ENCODE results near the gene KLHL14.
"Not testable (repeated sequence)": the region's sequence is repeated elsewhere in the genome, so short reads cannot be mapped to it uniquely, and the experiment has no call there.

Gene KLHL14

GRCh38 chr18:32714571-32715148, 58.2 kb downstream of the KLHL14 start:
- DNase-seq: no peak

- no peak for DNase-seq
These were observed 60.0 kb downstream of the KLHL14 start for GRCh38 chr18:32712860-32713259.

GRCh38 chr18:32711862-32712261, 61.0 kb downstream of the KLHL14 start:
- no peak for DNase-seq

DNA sequence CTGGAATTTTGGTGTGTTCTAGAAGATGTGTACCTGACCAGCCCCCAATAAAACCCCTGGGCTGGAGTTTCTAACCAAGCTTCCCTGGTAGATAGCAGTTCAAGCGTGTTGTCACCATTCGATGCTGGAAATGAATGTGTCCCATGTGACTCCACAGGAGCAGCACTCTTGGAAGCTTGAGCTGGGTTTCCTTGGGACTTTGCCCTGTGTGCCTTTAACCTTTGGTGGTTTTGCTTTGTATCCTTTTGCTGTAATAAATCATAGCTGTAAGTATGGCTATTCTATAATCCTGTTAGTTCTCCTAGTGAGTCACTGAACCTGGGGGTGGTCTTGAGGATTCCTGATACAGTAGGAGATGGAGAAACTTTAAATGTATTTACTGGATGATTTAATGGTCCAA, 65.2 kb downstream of the KLHL14 start:
- no peak for DNase-seq

- DNase-seq: no peak
These were observed 65.7 kb downstream of the KLHL14 start for GRCh38 chr18:32707147-32707546.

DNA sequence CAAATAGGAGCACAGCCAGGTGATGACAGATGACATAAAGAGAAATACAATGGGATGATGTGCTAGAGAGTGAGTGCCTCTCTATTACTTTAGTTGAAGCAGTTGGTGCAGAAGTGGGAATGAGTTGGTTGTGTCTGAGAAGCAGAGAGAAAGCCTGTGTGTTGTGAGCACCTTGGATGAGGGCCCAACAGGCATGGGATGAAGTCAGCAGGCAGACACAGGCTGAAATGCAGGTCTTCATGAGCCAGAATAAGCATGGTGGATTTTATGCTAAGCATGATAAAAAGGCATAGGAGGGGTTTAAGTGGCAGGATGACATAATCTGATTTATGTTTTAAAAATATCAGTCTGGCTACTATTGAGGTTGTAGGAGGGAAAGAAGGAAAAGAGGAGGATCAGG, 71.5 kb downstream of the KLHL14 start:
- DNase-seq: no peak

- DNase-seq: no peak
These were observed 74.7 kb downstream of the KLHL14 start for GRCh38 chr18:32698153-32698552.

DNA sequence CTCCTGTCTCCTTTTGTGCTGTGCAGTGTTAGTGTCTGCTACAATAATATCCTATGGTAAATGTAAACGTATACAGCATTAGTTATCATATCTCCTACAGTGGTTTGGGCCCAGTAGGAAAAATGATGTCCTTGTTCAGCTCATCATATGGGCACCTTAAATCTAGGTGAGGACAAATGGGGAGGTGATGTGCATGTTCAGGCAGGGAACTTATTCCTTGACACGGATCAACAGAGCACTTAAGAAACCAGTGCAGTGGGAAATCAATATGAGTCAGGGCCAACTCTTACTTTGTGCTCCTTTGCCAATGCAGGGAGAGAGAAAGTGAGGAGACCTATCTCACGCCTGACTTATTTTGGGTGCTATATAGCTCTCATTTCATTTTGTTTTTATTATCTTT, 76.4 kb downstream of the KLHL14 start:
- no peak for DNase-seq

GRCh38 chr18:32695534-32695933, 77.3 kb downstream of the KLHL14 start:
- DNase-seq: no peak

DNA sequence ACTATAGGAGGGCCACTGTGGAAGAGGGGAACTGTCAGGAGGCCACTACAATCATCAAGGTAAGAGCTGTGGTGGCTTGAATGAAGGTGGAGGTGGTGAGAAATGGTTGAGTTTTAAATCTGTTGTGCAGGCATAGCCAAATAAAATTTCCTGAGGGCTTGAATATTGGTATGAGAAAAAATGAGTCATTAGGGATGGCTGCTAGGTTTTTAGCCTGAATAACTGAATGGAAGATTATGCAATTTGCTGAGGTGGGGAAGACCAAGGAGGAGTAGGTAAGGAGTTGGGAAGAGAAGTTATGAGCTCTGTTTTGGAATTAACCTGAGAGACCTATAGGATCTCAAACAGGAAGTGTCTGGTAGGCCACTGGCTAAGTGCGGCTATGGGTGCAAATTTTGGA, 84.0 kb downstream of the KLHL14 start:
- no peak for DNase-seq

GRCh38 chr18:32684940-32685339, 87.9 kb downstream of the KLHL14 start:
- no peak for DNase-seq

DNA sequence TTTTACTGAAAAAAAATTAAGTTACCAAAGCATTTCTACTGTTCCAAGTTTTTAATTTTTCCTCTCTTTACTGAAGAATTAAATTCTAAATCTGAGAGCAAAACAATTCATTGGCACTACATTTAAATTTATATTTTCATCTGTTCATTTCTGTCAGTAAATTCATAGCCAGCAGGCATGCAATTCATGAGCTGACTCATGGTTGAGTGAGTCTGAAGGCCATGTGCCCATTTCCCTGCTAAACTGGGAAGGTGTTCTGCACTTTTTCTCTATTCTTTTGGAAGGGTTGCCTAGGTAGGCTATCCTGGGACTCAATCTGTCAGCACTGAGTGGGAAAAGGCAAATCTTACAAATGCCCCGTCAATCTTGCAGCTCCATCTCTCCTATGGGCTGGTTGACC, 88.7 kb downstream of the KLHL14 start:
- DNase-seq: no peak

DNA sequence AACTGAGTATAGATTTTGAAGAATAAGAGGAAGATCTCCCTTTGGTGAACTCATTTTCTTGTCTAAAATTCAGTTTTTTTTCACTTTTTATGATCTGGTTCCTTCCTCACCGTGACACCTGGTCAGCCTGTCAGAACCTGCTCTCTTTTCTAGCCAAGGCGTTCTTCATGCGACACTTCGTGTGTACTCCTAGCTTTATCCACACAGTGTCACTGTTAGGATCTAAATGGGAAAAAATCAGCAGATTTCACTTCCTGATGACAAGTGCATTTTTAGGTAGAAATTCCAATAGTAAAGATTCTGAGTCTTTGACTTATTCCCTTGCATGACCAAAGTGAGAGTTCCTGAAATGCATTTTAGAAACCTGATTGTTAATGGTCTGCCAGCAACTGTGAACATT, 89.8 kb downstream of the KLHL14 start:
- DNase-seq: no peak

DNA sequence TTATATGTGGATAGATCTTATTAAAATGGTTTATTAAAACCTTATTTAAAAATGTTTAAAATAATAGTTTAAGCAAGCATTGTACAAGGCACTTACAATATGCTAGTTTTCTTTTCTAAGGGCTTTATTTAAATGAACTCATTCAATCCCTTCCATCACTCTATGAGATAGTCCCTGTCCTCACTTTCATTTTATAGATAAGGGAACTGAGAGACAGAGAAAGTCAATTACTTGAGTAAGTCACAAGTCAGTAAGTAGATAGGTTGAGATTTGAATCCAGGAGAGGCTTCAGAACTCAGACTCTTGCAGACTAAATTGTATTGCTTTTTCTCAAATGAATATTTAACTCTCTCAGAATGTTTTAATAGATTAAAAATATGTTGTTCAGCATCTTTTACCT, 95.2 kb downstream of the KLHL14 start:
- DNase-seq: no peak

DNA sequence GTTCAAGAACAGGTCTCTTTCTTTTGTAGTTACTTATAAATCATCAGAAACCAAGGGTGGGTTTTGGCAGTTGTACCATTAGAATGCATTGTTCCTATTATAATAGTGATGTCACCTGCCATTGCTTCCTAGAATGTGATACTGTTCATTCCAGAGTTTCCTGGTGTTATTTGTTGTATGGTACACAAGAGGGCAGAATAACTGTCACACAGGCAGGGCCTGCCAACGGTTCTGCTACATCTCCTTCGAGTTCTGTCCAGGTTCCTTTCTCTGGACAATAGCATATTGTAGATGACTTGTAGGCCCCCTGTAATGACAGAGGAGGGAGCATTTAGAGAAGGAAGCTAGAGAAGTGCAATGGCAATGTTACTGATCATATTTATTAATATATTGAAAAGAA, 98.3 kb downstream of the KLHL14 start:
- DNase-seq: no peak

DNA sequence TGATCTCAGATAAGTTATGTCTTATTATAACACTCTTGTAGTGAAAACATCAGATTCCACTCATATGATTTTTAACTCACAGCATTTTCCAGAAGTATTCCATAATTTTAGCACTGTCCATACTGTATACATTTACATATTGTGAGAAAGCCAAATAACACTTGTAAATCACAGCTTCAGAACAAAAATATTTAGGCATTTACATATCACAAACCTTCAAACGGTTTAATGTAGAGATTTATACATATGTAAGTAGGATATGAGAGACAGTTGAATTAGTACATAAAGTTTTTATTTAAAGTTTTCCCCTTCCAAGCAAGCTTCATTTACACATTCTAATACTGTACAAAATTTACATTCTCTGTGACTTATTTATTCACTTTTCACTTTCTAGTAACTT, 100.4 kb downstream of the KLHL14 start:
- DNase-seq: no peak

DNA sequence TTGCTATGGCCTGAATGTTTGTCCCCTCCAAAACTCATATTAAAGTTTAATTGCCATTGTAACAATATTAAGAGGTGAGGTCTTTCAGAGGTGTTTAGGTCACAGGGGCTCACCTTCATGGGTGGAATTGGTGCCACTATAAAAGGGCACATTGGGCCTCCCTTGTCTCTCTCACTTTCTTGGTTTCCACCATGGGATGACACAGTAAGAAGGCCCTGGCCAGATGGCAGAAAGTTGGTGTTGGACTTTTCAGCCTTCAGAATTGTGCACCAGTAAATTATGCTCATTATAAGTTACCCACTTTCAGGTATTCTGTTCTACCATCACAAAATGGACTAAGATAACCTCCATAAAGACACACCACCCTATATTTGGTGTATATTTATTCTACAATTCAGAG, 102.1 kb downstream of the KLHL14 start:
- no peak for DNase-seq

GRCh38 chr18:32669549-32670165, 103.2 kb downstream of the KLHL14 start:
- no peak for DNase-seq

DNA sequence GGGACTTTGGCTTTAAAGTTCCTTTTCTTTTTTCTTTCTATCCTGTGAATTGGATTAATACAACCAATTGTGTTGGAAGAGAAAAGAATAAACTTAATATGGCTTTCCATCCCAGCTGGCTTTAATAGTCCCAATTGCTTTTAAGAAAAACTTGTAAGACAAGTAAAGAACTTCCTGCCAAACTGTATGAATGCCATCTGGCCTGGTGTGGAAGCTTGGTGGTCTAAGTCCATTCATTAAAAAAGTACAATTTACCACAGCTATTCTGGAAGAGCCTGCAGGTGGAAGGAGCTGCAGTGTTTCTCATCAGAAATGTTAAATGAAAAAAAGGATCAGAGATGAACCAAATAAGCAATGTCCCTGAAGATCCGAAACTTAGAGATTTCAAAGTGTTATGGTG, 103.9 kb downstream of the KLHL14 start:
- no peak for DNase-seq

DNA sequence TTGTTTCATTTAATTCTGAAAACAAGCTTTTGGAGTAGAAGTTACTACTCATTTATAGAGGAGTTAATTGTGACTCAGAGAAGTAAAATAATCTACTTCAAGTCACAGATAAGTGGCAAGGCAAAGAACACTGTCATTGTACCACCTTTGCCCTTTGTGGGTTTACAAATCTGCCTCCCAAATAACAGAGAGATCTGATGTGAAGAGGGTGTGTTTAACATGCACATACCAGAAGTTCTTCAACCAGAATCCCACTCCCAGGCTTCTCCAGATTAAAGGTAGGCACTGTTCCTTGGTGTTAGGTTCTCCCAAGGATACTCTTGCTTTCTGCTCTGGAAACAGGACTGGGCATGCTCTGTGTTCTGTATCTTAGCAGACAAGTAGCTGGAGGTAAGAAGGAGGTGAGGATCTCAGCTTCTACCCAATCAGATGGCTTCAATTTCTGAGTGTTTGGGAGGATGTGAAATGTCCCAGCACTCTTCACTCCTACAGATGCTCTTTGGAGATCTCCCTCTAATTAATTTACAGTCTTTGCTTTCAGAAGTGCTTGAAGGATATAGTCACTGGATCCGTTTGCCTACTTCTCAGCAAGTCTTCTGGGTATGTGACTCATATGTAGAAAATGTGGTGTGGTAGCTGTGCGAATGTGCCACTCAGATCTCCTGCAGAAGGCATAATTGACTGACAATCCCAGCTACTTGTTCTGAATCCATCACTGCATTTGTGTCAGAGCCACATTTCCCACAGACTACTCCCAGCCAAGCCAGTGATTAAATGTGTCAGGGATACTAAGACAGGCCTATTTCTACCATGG, 111.1 kb downstream of the KLHL14 start:
- DNase-seq: no peak

DNA sequence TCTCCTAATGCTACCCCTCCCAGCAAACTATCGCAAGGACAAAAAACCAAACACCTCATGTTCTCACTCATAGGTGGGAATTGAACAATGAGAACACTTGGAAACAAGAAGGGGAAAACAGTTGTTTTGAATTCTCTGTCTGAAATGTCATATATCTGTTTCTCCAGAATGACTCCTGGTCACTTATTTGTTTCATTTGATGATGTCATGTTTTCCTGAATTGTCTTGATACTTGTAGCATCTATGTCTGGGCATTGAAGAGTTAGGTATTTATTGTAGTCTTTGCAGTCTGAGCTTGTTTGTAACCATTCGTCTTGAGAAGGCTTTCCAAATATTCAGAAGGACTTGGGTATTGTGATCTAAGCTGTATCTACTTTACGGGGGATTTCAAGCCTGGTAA, 118.3 kb downstream of the KLHL14 start:
- DNase-seq: not testable (repeated sequence)

GRCh38 chr18:32637659-32638058, 135.2 kb downstream of the KLHL14 start:
- DNase-seq: not testable (repeated sequence)

- DNase-seq: no peak
These were observed 135.6 kb downstream of the KLHL14 start for GRCh38 chr18:32637226-32637625.

DNA sequence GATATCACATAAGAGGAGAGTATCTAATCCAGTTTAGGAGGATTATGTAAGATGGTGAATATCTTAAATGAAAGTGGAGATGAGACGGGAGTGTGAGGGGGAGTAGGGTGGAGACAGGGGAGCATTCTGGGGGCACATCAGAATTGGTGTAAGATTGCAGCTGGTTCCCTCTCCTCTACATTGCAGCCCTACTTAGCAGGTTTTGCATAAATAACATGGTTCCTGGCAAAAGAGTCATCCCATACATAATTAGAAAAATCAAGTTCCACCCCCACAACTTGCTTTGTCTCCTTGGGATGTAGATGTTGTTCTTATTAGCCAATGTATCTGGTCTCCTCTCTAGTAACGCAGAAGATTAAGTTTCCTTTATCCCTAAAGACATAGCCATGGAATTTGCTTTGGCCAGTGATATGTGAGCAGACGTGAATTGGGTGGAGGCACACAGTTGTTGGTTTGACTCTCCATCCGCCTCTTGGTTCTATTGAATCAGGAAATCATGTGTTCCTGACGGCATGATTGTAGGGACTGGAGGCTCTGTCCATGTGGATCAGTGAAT, 137.9 kb downstream of the KLHL14 start:
- DNase-seq: no peak
